ENCODE results near the gene KCNT1. TPM values are rescaled to one million over a fixed set of nuclear protein-coding genes. Genes with fewer than 3 reads are reported as not detected.

KCNT1 gene
- total RNA-seq, 1 experiment from 2014 or later: 0.17 TPM

- no peak overlapping the region for H3K27ac ChIP-seq (ENCODE audit: low read depth, low read length)
- H3K27me3 ChIP-seq (ENCODE audit: insufficient read depth, low read length): no peaks in the 10 kb centered on the region
- BruUV-seq (replicated peaks): no TSS peak
- H3K36me3 ChIP-seq (ENCODE audit: control insufficient read depth in 1 of 2, insufficient read depth in 2 of 2, low read length in 2 of 2): no peaks in the 10 kb centered on the region
- intact Hi-C loops (cut with micrococcal nuclease): no loop called here
- H3K9me3 ChIP-seq (ENCODE audit: control insufficient read depth in 1 of 2, insufficient read depth in 1 of 2, low read depth in 1 of 2, low read length in 2 of 2): no peaks in the 10 kb centered on the region
- ChIA-PET RAD21 (ENCODE audit: low non-redundant PET in 1 of 2, low total read pairs in 2 of 2, uncharacterized antibody in 2 of 2, unreplicated experiment in 2 of 2) (no interaction called here), CTCF (no interaction called here), POLR2A (no interaction called here)
- H3K9me2 ChIP-seq (ENCODE audit: insufficient read depth): no peaks in the 10 kb centered on the region
- no peak overlapping the region for H2AFZ ChIP-seq (ENCODE audit: low read depth, low read length, poor library complexity, severe bottlenecking)
- no peak overlapping the region for H3K9ac ChIP-seq (ENCODE audit: low read length)
- no peaks in the 10 kb centered on the region for H4K20me1 ChIP-seq (ENCODE audit: insufficient read depth)
- H3K4me3 ChIP-seq (replicated peaks in 1 of 2; ENCODE audit: low read depth in 1 of 2, low read length in 2 of 2): no peak overlapping the region
- no peak overlapping the region for H3K4me2 ChIP-seq (ENCODE audit: low read length)
- no peak for ATAC-seq
- DNase-seq (ENCODE audit: low read depth, low spot score): no peak
- H3K4me1 ChIP-seq (ENCODE audit: control insufficient read depth in 1 of 2, insufficient read depth in 2 of 2, low read length in 2 of 2): peaks cover 0 to 8% of the 10 kb centered on the region in 2 experiments; a peak in 1 of 4 replicates
- no peaks in the 10 kb centered on the region for H3K79me2 ChIP-seq (ENCODE audit: insufficient read depth, low read length)
- no peak for TF ChIP-seq ELF1 (IDR thresholded peaks at IDR 0.05; ENCODE audit: borderline replicate concordance, low read depth)
- TF ChIP-seq YY1 (IDR thresholded peaks at IDR 0.05; ENCODE audit: extremely low read depth, insufficient replicate concordance, low read depth, low read length): no peak
- no peak for TF ChIP-seq CEBPB (IDR thresholded peaks at IDR 0.05; ENCODE audit: low read depth)
- no peak for TF ChIP-seq ZBTB33 (IDR thresholded peaks at IDR 0.05; ENCODE audit: extremely low read depth, insufficient replicate concordance, low read length)
- no peak for TF ChIP-seq ATF3 (IDR thresholded peaks at IDR 0.05)
- TF ChIP-seq EZH2 (IDR thresholded peaks at IDR 0.05): no peak
- no peak for TF ChIP-seq TCF7L2 (IDR thresholded peaks at IDR 0.05; ENCODE audit: borderline replicate concordance, extremely low read depth, insufficient read depth, insufficient read length)
- TF ChIP-seq REST (IDR thresholded peaks at IDR 0.05; ENCODE audit: low read depth): no peak
- TF ChIP-seq POLR2A (IDR thresholded peaks at IDR 0.05; ENCODE audit: borderline replicate concordance, extremely low read depth, insufficient read depth, insufficient read length): no peak
- TF ChIP-seq SP1 (IDR thresholded peaks at IDR 0.05; ENCODE audit: low read depth): no peak
- TF ChIP-seq SIN3A (IDR thresholded peaks at IDR 0.05; ENCODE audit: low read depth): no peak
- TF ChIP-seq ZNF274 (IDR thresholded peaks at IDR 0.05; ENCODE audit: low read depth, low read length): no peak
- TF ChIP-seq JUND (IDR thresholded peaks at IDR 0.05): no peak
- TF ChIP-seq POLR2AphosphoS5 (IDR thresholded peaks at IDR 0.05; ENCODE audit: low read depth, low read length): no peak
- TF ChIP-seq MAX (IDR thresholded peaks at IDR 0.05): no peak
- TF ChIP-seq SRF (IDR thresholded peaks at IDR 0.05; ENCODE audit: low read depth): no peak
- no peak for TF ChIP-seq CTCF (IDR thresholded peaks at IDR 0.05 in 2 of 3, conservative IDR thresholded peaks at IDR 0.05 in 1 of 3; ENCODE audit: borderline replicate concordance in 1 of 3, insufficient read depth in 1 of 3, low read depth in 2 of 3, low read length in 2 of 3)
Observed at GRCh38 chr9:135799261-135799660, 97.3 kb downstream of the KCNT1 start.

Measured in HCT116 (cell line).